Measurements from ENCODE around the gene NUP58.

- no peak for TF ChIP-seq SP1 (IDR thresholded peaks at IDR 0.05; ENCODE audit: low read depth, low read length)
- TF ChIP-seq CREM (IDR thresholded peaks at IDR 0.05; ENCODE audit: low read depth) = no peak
- TF ChIP-seq TCF7 (IDR thresholded peaks at IDR 0.05; ENCODE audit: borderline replicate concordance) = no peak
- TF ChIP-seq MYB (IDR thresholded peaks at IDR 0.05; ENCODE audit: borderline replicate concordance, low read depth, low read length) = no peak
- no peak for TF ChIP-seq SMC3 (IDR thresholded peaks at IDR 0.05; ENCODE audit: borderline replicate concordance, low read length)
- no peak for TF ChIP-seq TCF12 (IDR thresholded peaks at IDR 0.05; ENCODE audit: low read depth, low read length)
Observed at GRCh38 chr13:25380082-25380481, 78.7 kb downstream of the NUP58 start.

All from GM12878 (cell line).